GM12873 (cell line): ENCODE data around the gene NRBF2.

Source experiments
- CTCF ChIP-seq: IDR thresholded peaks from 2 replicates; pipeline ENCODE4 v1.5.1; 2012; ENCODE audit warnings: low read depth, mild to moderate bottlenecking, moderate library complexity, low read length, control low read depth; ENCODE audit not compliant: insufficient read depth; ENCODE audit errors: missing control alignments

NRBF2 gene

GRCh38 chr10:63133056-63133820, at the start of gene NRBF2:
Gene NRBF2 (plus strand): TSS chr10:63133328. CDS start chr10:63133471, 143 bp downstream.
- peak; percentile 29 for TF ChIP-seq CTCF

GRCh38 chr10:63083904-63084689, 49.0 kb upstream of the NRBF2 start:
- TF ChIP-seq CTCF: peak; percentile 74

GRCh38 chr10:63084690-63085382, 48.3 kb upstream of the NRBF2 start:
- TF ChIP-seq CTCF: no peak

GRCh38 chr10:63093227-63093626, 39.9 kb upstream of the NRBF2 start:
- no peak for TF ChIP-seq CTCF

GRCh38 chr10:63094405-63094804, 38.7 kb upstream of the NRBF2 start:
- TF ChIP-seq CTCF: no peak

- TF ChIP-seq CTCF: no peak
These were observed 38.2 kb upstream of the NRBF2 start for GRCh38 chr10:63094881-63095280.

GRCh38 chr10:63099734-63100133, 33.4 kb upstream of the NRBF2 start:
- TF ChIP-seq CTCF: no peak
